GM06990 (cell line): ENCODE results near the gene GPR135.
A peak's percentile ranks its signal among the peaks of the same experiment; 100 is the strongest.

Source experiments
- DNase-seq: peaks from one replicate; pipeline ENCODE4 v3.0.0-alpha.2; 2011; ENCODE audit not compliant: insufficient read length; ENCODE audit errors: extremely low read depth
- H3K27me3 ChIP-seq: replicated peaks from 2 replicates; pipeline ENCODE4 v1.6.0; 2011; ENCODE audit warnings: low read length; ENCODE audit not compliant: control insufficient read depth, insufficient read depth
- H3K36me3 ChIP-seq: 2 replicates; pipeline ENCODE4 v1.5.1; 2011; ENCODE audit warnings: low read length; ENCODE audit not compliant: control insufficient read depth, insufficient read depth
- H3K4me3 ChIP-seq: replicated peaks from 2 replicates; pipeline ENCODE4 v1.5.1; 2011; ENCODE audit warnings: low read depth, mild to moderate bottlenecking, control low read depth, low read length
- CTCF ChIP-seq: IDR thresholded peaks from 2 replicates; pipeline ENCODE4 v1.5.1; 2011; ENCODE audit warnings: low read length, control low read depth, mild to moderate bottlenecking, inconsistent platforms; ENCODE audit not compliant: insufficient read depth, poor library complexity, severe bottlenecking

Gene GPR135

GRCh38 chr14:59481407-59481806 is 16.2 kb upstream of the GPR135 start:
- Histone ChIP-seq H3K27me3 (no peaks in the 10 kb centered on the region), H3K4me3 (peak overlapping the region; percentile 20), H3K36me3 (no peaks in the 10 kb centered on the region)
- no peak for DNase-seq
- TF ChIP-seq CTCF = no peak

GRCh38 chr14:59480166-59480565 is 15.0 kb upstream of the GPR135 start:
- no peak for TF ChIP-seq CTCF
- Histone ChIP-seq H3K4me3 (no peak overlapping the region), H3K36me3 (peaks cover 3% of the 10 kb centered on the region), H3K27me3 (no peaks in the 10 kb centered on the region)
- DNase-seq = no peak

GRCh38 chr14:59478540-59478939 is 13.4 kb upstream of the GPR135 start:
- H3K4me3 ChIP-seq = no peak overlapping the region
- H3K27me3 ChIP-seq = no peaks in the 10 kb centered on the region
- H3K36me3 ChIP-seq = peaks cover 4% of the 10 kb centered on the region
- TF ChIP-seq CTCF = no peak
- no peak for DNase-seq

GRCh38 chr14:59475709-59476108 is 10.5 kb upstream of the GPR135 start:
- no peak for TF ChIP-seq CTCF
- no peaks in the 10 kb centered on the region for H3K27me3 ChIP-seq
- H3K4me3 ChIP-seq = no peak overlapping the region
- DNase-seq = no peak
- peaks cover 4% of the 10 kb centered on the region for H3K36me3 ChIP-seq

- peaks cover 4% of the 10 kb centered on the region for H3K36me3 ChIP-seq
- no peak for DNase-seq
Observed at GRCh38 chr14:59474172-59474571, 9.0 kb upstream of the GPR135 start.

More at GRCh38 chr14:59474172-59474571, 9.0 kb upstream of the GPR135 start:
- Histone ChIP-seq H3K4me3 (no peak overlapping the region), H3K27me3 (no peaks in the 10 kb centered on the region)
- no peak for TF ChIP-seq CTCF
